ENCODE measurements around the gene USP22. TPM values are rescaled to one million over a fixed set of nuclear protein-coding genes. Genes with fewer than 3 reads are reported as not detected.
"Not testable (repeated sequence)": the region's sequence is repeated elsewhere in the genome, so short reads cannot be mapped to it uniquely, and the experiment has no call there.

USP22 gene
- total RNA-seq, 5 donors from 2014 or later (not counting 1 experiment from before 2014, with no cell fraction given), result 128 to 184 (median 136) TPM

- H3K9me3 Mint-ChIP-seq; H3K4me1 ChIP-seq (ENCODE audit: control insufficient read depth in 1 of 2, extremely low read depth in 1 of 2, insufficient read depth in 2 of 2, low read length in 2 of 2); H3K27ac ChIP-seq (ENCODE audit: low read length); DNase-seq; H3K4me3 Mint-ChIP-seq; H3K36me3 ChIP-seq (ENCODE audit: control insufficient read depth in 2 of 2, extremely low read depth in 1 of 2, insufficient read depth in 1 of 2, low read length in 1 of 2); H3K4me3 ChIP-seq (ENCODE audit: control insufficient read depth in 1 of 2, extremely low read depth in 1 of 2, low read length in 1 of 2); H3K36me3 Mint-ChIP-seq; ATAC-seq (replicated peaks in 1 of 4); POLR2A ChIA-PET; H3K4me1 Mint-ChIP-seq; H3K27me3 ChIP-seq (replicated peaks in 1 of 2; ENCODE audit: control insufficient read depth in 2 of 2, extremely low read depth in 1 of 2, insufficient read depth in 2 of 2, low read length in 1 of 2); H3K9me3 ChIP-seq; H3K27ac Mint-ChIP-seq: not testable (repeated sequence)
- H3K27me3 Mint-ChIP-seq, result peaks cover 4 to 12% of the 10 kb centered on the region in 2 donors
- 100% methylated on average over 1 of the region's 1 CpG for WGBS (ENCODE audit: insufficient coverage)
- CTCF ChIA-PET, result interaction anchor here in 1 of 2 donors (0.8 kb wide), 1 partner anchor 15 kb away, joined by 3 read pairs; no protein-coding TSS in a partner anchor
Observed at GRCh38 chr17:21085280-21085679, 42.5 kb upstream of the USP22 start.

DNA sequence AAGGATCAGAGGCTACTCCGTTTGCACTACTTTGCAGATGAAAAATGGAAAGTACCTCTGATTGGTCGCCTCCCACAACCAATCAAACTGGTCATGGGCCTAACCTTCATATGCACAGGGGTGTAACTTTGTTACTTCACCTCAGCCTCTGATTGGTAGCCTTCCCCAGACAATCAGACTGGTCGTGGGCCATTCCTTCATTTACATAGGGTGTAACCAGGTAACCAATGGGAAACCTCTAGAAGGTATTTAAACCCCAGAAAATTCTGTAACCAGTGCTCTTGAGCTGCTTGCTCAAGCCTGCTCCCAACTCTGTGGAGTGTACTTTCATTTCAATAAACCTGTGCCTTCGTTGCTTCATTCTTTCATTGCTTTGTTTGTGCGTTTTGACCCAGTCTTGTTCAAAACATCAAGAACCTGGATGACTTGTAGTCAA, 39.2 kb upstream of the USP22 start:
- DNase-seq (no peak), ATAC-seq (replicated peaks in 1 of 4) (no peak)
- no peaks in the 10 kb centered on the region for H3K4me1 Mint-ChIP-seq
- ChIA-PET POLR2A (no interaction called here), CTCF (interaction anchor here in 1 of 2 donors (0.6 to 1.3 kb wide), 2 partner anchors 11 to 39 kb away, joined by 3 to 6 read pairs; no protein-coding TSS in a partner anchor)
- Histone ChIP-seq H3K27ac (ENCODE audit: low read length) (no peak overlapping the region), H3K4me3 (ENCODE audit: control insufficient read depth in 1 of 2, extremely low read depth in 1 of 2, low read length in 1 of 2) (no peak overlapping the region), H3K4me1 (ENCODE audit: control insufficient read depth in 1 of 2, extremely low read depth in 1 of 2, insufficient read depth in 2 of 2, low read length in 2 of 2) (no peaks in the 10 kb centered on the region), H3K36me3 (ENCODE audit: control insufficient read depth in 2 of 2, extremely low read depth in 1 of 2, insufficient read depth in 1 of 2, low read length in 1 of 2) (no peaks in the 10 kb centered on the region), H3K9me3 (no peaks in the 10 kb centered on the region), H3K27me3 (replicated peaks in 1 of 2; ENCODE audit: control insufficient read depth in 2 of 2, extremely low read depth in 1 of 2, insufficient read depth in 2 of 2, low read length in 1 of 2) (peaks cover 0 to 8% of the 10 kb centered on the region in 2 experiments)
- H3K36me3 Mint-ChIP-seq, result no peaks in the 10 kb centered on the region
- no peak overlapping the region for H3K27ac Mint-ChIP-seq
- no peak overlapping the region for H3K4me3 Mint-ChIP-seq
- 100% methylated on average over 3 of the region's 5 CpGs for WGBS (ENCODE audit: insufficient coverage)
- peaks cover 9 to 14% of the 10 kb centered on the region in 2 donors for H3K27me3 Mint-ChIP-seq
- H3K9me3 Mint-ChIP-seq, result peaks cover 0 to 3% (median 0%) of the 10 kb centered on the region in 3 donors

DNA sequence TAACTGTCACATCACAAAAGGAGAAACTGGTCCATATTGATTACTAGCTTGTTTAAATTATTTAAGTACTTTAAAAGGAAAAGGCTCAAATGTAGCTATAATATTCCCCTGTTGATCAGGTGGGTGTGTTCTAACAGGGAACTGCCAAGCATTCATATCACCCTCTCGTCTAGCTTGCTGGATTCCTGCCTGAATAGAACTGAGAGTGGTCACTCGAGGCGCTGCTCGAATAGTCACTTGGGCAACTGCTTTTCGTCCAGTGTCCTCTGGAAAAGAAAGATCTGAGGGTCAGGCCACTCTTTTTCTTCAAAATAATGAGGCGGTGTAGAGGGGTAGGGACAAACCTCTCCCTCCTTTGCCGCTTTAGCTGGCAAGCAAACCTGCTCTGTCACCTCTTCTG, 36.4 kb upstream of the USP22 start:
- H3K4me3 Mint-ChIP-seq, result no peak overlapping the region
- no peaks in the 10 kb centered on the region for H3K4me1 Mint-ChIP-seq
- Histone ChIP-seq H3K4me1 (ENCODE audit: control insufficient read depth in 1 of 2, extremely low read depth in 1 of 2, insufficient read depth in 2 of 2, low read length in 2 of 2) (no peaks in the 10 kb centered on the region), H3K27ac (ENCODE audit: low read length) (no peak overlapping the region), H3K36me3 (ENCODE audit: control insufficient read depth in 2 of 2, extremely low read depth in 1 of 2, insufficient read depth in 1 of 2, low read length in 1 of 2) (no peaks in the 10 kb centered on the region), H3K27me3 (replicated peaks in 1 of 2; ENCODE audit: control insufficient read depth in 2 of 2, extremely low read depth in 1 of 2, insufficient read depth in 2 of 2, low read length in 1 of 2) (peaks cover 0 to 5% of the 10 kb centered on the region in 2 experiments), H3K9me3 (no peaks in the 10 kb centered on the region), H3K4me3 (ENCODE audit: control insufficient read depth in 1 of 2, extremely low read depth in 1 of 2, low read length in 1 of 2) (no peak overlapping the region)
- ChIA-PET CTCF (interaction anchor here in 1 of 2 donors (1.2 kb wide), 1 partner anchor 14 kb away, joined by 3 read pairs; no protein-coding TSS in a partner anchor), POLR2A (no interaction called here)
- no peak for ATAC-seq (replicated peaks in 1 of 4)
- H3K36me3 Mint-ChIP-seq, result no peaks in the 10 kb centered on the region
- no peak for DNase-seq
- H3K27ac Mint-ChIP-seq, result no peak overlapping the region
- H3K27me3 Mint-ChIP-seq, result peaks cover 6 to 9% of the 10 kb centered on the region in 2 donors
- 91% methylated on average over 4 of the region's 7 CpGs for WGBS (ENCODE audit: insufficient coverage)
- H3K9me3 Mint-ChIP-seq, result peaks cover 0 to 3% (median 0%) of the 10 kb centered on the region in 3 donors

DNA sequence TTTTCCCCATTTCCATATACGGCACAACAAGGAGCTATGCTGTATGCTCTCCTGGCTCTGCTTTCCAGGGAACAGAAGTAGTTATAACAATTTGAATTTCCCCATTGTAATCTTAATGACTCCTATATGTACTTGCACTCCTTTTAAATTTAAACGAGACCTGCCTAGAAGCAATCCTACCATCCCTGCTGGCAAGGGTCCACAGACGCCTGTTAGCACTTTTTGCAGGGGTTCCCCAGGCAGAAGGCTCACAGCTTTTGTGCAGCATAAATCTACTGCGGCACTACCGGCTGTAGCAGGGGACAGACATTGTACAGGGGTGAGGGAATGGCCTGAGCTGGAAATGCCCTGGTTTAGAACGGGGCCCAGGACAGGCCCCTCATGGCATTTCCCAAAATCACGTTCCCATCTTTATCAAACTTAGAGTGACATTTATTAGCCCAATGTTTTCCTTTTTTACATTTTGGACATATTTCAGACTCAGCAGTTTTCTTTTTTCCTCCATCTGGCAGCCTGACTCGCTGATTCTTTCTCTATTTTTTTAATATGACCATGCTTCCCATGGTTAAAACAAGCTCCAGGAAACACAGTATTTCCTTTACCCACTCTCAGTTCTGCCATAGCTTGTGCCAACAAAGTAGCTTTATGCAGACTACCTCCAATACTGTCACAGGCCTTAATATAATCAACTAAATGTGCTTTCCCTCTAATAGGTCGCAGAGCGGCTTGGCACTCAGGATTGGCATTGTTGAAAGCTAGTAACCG, 35.4 kb upstream of the USP22 start:
- 64% methylated on average over 3 of the region's 11 CpGs for WGBS (ENCODE audit: insufficient coverage)
- Mint-ChIP-seq H3K9me3 (peaks cover 0 to 3% (median 0%) of the 10 kb centered on the region in 3 donors), H3K4me1 (no peaks in the 10 kb centered on the region), H3K36me3 (no peaks in the 10 kb centered on the region), H3K4me3 (no peak overlapping the region), H3K27ac (no peak overlapping the region), H3K27me3 (peaks cover 6 to 9% of the 10 kb centered on the region in 2 donors)
- ATAC-seq (replicated peaks in 1 of 4) (no peak), DNase-seq (no peak)
- ChIA-PET POLR2A (no interaction called here), CTCF (interaction anchor here in 1 of 2 donors (1.2 kb wide), 1 partner anchor 15 kb away, joined by 3 read pairs; no protein-coding TSS in a partner anchor)
- no peak overlapping the region for H3K27ac ChIP-seq (ENCODE audit: low read length)
- H3K4me1 ChIP-seq (ENCODE audit: control insufficient read depth in 1 of 2, extremely low read depth in 1 of 2, insufficient read depth in 2 of 2, low read length in 2 of 2), result no peaks in the 10 kb centered on the region
- peaks cover 0 to 5% of the 10 kb centered on the region in 2 experiments for H3K27me3 ChIP-seq (replicated peaks in 1 of 2; ENCODE audit: control insufficient read depth in 2 of 2, extremely low read depth in 1 of 2, insufficient read depth in 2 of 2, low read length in 1 of 2)
- no peak overlapping the region for H3K4me3 ChIP-seq (ENCODE audit: control insufficient read depth in 1 of 2, extremely low read depth in 1 of 2, low read length in 1 of 2)
- no peaks in the 10 kb centered on the region for H3K36me3 ChIP-seq (ENCODE audit: control insufficient read depth in 2 of 2, extremely low read depth in 1 of 2, insufficient read depth in 1 of 2, low read length in 1 of 2)
- no peaks in the 10 kb centered on the region for H3K9me3 ChIP-seq

DNA sequence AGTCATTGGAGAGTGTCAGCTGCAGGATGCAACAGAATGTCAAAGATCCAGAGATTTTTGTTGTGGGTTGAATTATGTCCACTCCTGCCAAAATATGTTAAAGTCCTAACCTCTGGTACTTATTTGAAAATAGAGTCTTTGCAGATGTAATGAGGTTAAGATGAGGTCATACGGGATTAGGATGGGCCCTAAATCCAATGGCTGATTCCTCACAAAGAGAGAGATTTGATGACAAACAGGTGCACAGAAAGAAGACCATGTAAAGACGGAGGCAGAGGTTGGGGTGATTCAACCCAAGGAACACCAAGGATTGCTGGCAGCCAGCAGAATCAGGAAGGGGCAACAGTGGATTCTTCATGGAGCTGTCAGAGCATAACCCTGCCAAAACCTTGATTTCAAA, 34.5 kb upstream of the USP22 start:
- peaks cover 0 to 7% of the 10 kb centered on the region in 2 experiments for H3K27me3 ChIP-seq (replicated peaks in 1 of 2; ENCODE audit: control insufficient read depth in 2 of 2, extremely low read depth in 1 of 2, insufficient read depth in 2 of 2, low read length in 1 of 2)
- H3K36me3 ChIP-seq (ENCODE audit: control insufficient read depth in 2 of 2, extremely low read depth in 1 of 2, insufficient read depth in 1 of 2, low read length in 1 of 2), result no peaks in the 10 kb centered on the region
- no peak overlapping the region for H3K4me3 ChIP-seq (ENCODE audit: control insufficient read depth in 1 of 2, extremely low read depth in 1 of 2, low read length in 1 of 2)
- Mint-ChIP-seq H3K27me3 (peaks cover 6 to 9% of the 10 kb centered on the region in 2 donors), H3K9me3 (peaks cover 0 to 2% (median 0%) of the 10 kb centered on the region in 3 donors), H3K27ac (no peak overlapping the region), H3K4me3 (no peak overlapping the region), H3K4me1 (no peaks in the 10 kb centered on the region), H3K36me3 (no peaks in the 10 kb centered on the region)
- H3K9me3 ChIP-seq, result no peaks in the 10 kb centered on the region
- H3K4me1 ChIP-seq (ENCODE audit: control insufficient read depth in 1 of 2, extremely low read depth in 1 of 2, insufficient read depth in 2 of 2, low read length in 2 of 2), result no peaks in the 10 kb centered on the region
- DNase-seq (no peak), ATAC-seq (replicated peaks in 1 of 4) (no peak)
- no peak overlapping the region for H3K27ac ChIP-seq (ENCODE audit: low read length)
- ChIA-PET POLR2A (no interaction called here), CTCF (no interaction called here)
- WGBS (ENCODE audit: insufficient coverage), result 89% methylated on average over 2 of the region's 2 CpGs

DNA sequence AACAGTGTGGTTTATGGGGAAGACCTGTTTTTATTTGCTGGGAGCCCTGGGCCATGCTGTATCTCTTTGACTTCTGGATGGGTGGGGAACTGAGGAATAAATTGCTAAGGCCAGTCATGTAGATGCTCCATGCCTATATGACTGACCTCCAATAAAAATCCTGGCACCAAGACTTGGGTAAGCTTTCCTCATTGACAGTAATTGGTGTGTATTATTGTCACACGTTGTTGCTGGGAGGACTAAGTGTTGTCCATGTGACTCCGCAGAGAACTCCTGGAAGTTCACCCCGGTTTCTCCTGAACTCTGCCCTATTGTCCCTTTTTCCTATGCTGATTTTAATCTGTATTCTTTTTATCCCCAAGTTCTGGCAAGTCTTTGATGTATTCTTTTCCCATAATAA, 33.4 kb upstream of the USP22 start:
- no peak for ATAC-seq (replicated peaks in 1 of 4)
- H3K27ac ChIP-seq (ENCODE audit: low read length), result no peak overlapping the region
- ChIA-PET POLR2A (no interaction called here), CTCF (no interaction called here)
- no peak for DNase-seq
- Mint-ChIP-seq H3K4me3 (no peak overlapping the region), H3K27me3 (peaks cover 6% of the 10 kb centered on the region in 2 donors), H3K27ac (no peak overlapping the region), H3K9me3 (no peaks in the 10 kb centered on the region), H3K36me3 (no peaks in the 10 kb centered on the region), H3K4me1 (no peaks in the 10 kb centered on the region)
- H3K36me3 ChIP-seq (ENCODE audit: control insufficient read depth in 2 of 2, extremely low read depth in 1 of 2, insufficient read depth in 1 of 2, low read length in 1 of 2), result no peaks in the 10 kb centered on the region
- no peaks in the 10 kb centered on the region for H3K4me1 ChIP-seq (ENCODE audit: control insufficient read depth in 1 of 2, extremely low read depth in 1 of 2, insufficient read depth in 2 of 2, low read length in 2 of 2)
- no peak overlapping the region for H3K4me3 ChIP-seq (ENCODE audit: control insufficient read depth in 1 of 2, extremely low read depth in 1 of 2, low read length in 1 of 2)
- no peaks in the 10 kb centered on the region for H3K9me3 ChIP-seq
- peaks cover 0 to 7% of the 10 kb centered on the region in 2 experiments for H3K27me3 ChIP-seq (replicated peaks in 1 of 2; ENCODE audit: control insufficient read depth in 2 of 2, extremely low read depth in 1 of 2, insufficient read depth in 2 of 2, low read length in 1 of 2)
- no CpG with 5 or more reads among the region's 3 CpGs for WGBS (ENCODE audit: insufficient coverage)

Measured in T-cell (primary cell).